Measurements from ENCODE around the gene AHR.

GRCh38 chr7:17355050-17355449 lies 56.6 kb downstream of the AHR start:
- no peak for TF ChIP-seq TAF1 (IDR thresholded peaks at IDR 0.05; ENCODE audit: low read depth, low read length)
- TF ChIP-seq POLR2A (IDR thresholded peaks at IDR 0.05; ENCODE audit: low read depth, low read length), result no peak
- no peak for TF ChIP-seq POLR2AphosphoS5 (IDR thresholded peaks at IDR 0.05; ENCODE audit: low read depth, low read length)
- TF ChIP-seq SPI1 (IDR thresholded peaks at IDR 0.05; ENCODE audit: low read depth, low read length), result no peak
- no peak for TF ChIP-seq PAX5 (IDR thresholded peaks at IDR 0.05; ENCODE audit: insufficient read depth, low read length, severe bottlenecking)
